Measurements from ENCODE around the gene IL4R.

DNA sequence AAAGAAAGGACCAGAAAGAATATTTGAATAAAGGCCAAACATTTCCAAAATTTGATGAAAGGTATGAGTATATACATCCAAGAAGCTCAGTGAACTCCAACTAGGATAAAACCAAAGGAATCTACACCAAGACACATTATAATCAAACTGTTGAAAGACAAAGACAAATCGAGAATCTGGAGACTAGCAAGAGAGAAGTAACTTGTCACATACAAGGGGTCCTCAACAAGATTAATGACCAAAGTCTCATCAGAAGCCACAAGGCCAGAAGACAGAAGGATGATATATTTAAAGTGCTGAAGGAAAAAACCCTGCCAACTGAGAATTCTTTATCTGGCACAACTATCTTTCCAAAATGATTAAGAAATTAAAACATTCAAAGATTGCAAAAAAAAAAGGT, 78.9 kb downstream of the IL4R start:
- TF ChIP-seq, protein P1, sequence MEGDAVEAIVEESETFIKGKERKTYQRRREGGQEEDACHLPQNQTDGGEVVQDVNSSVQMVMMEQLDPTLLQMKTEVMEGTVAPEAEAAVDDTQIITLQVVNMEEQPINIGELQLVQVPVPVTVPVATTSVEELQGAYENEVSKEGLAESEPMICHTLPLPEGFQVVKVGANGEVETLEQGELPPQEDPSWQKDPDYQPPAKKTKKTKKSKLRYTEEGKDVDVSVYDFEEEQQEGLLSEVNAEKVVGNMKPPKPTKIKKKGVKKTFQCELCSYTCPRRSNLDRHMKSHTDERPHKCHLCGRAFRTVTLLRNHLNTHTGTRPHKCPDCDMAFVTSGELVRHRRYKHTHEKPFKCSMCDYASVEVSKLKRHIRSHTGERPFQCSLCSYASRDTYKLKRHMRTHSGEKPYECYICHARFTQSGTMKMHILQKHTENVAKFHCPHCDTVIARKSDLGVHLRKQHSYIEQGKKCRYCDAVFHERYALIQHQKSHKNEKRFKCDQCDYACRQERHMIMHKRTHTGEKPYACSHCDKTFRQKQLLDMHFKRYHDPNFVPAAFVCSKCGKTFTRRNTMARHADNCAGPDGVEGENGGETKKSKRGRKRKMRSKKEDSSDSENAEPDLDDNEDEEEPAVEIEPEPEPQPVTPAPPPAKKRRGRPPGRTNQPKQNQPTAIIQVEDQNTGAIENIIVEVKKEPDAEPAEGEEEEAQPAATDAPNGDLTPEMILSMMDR (conservative IDR thresholded peaks at IDR 0.05; ENCODE audit: low read length) = no peak
- no peak for TF ChIP-seq EZH2phosphoT487 (IDR thresholded peaks at IDR 0.05; ENCODE audit: borderline replicate concordance)

Data from Loucy (cell line).